SJSA1 (cell line): ENCODE data around the gene NLN. TPM values are rescaled to one million over a fixed set of nuclear protein-coding genes. Genes with fewer than 3 reads are reported as not detected.
"Not testable (repeated sequence)": the region's sequence is repeated elsewhere in the genome, so short reads cannot be mapped to it uniquely, and the experiment has no call there.

Experiments used
- DNase-seq, 2 experiments: peaks; one replicate each; pipeline ENCODE4 v3.0.0-alpha.2; 2015 to 2020; ENCODE audit warnings: low spot score in 2 of 2, low read depth in 1 of 2
- H3K27ac ChIP-seq: fragments of 250-450 bp; sonication (Bioruptor Pico); 2 replicates; pipeline ENCODE4 v1.5.1; 2020; ENCODE audit warnings: mild to moderate bottlenecking, moderate library complexity
- H3K27me3 ChIP-seq: fragments of 250-450 bp; sonication (Bioruptor Pico); replicated peaks from 2 replicates; pipeline ENCODE4 v1.5.1; 2020; ENCODE audit warnings: mild to moderate bottlenecking, moderate library complexity
- H3K36me3 ChIP-seq: fragments of 250-450 bp; sonication (Bioruptor Pico); 2 replicates; pipeline ENCODE4 v1.5.1; 2020; ENCODE audit warnings: mild to moderate bottlenecking
- H3K4me1 ChIP-seq: fragments of 250-450 bp; sonication (Bioruptor Pico); replicated peaks from 2 replicates; pipeline ENCODE4 v1.6.1; 2021; ENCODE audit warnings: mild to moderate bottlenecking
- H3K4me3 ChIP-seq: fragments of 250-450 bp; sonication (Bioruptor Pico); 2 replicates; pipeline ENCODE4 v1.5.1; 2020; ENCODE audit warnings: mild to moderate bottlenecking
- H3K9me3 ChIP-seq: fragments of 250-450 bp; sonication (Bioruptor Pico); replicated peaks from 2 replicates; pipeline ENCODE4 v1.5.1; 2020; ENCODE audit warnings: mild to moderate bottlenecking
- total RNA-seq: library from RNA; depleted of rRNA; stranded (reverse); fragments of >200 nt; shearing (Covaris generic); gene quantifications from 2 replicates; pipeline ENCODE4 v1.2.3, GENCODE V29; 2014

NLN gene
- total RNA-seq, 1 experiment from 2014 or later, result 32.4 TPM

- Histone ChIP-seq H3K27me3 (no peaks in the 10 kb centered on the region), H3K36me3 (peaks cover 31% of the 10 kb centered on the region), H3K9me3 (no peaks in the 10 kb centered on the region; the same call in 1 of the 2 replicates), H3K27ac (peak overlapping the region; percentile 60), H3K4me1 (peaks cover 38% of the 10 kb centered on the region), H3K4me3 (no peak overlapping the region)
- peak; percentile 50 to 85 for DNase-seq
Observed at GRCh38 chr5:65769539-65769938, 47.5 kb downstream of the NLN start.

GRCh38 chr5:65771266-65771665, 49.3 kb downstream of the NLN start:
- H3K27ac ChIP-seq, result no peak overlapping the region
- H3K27me3 ChIP-seq, result no peaks in the 10 kb centered on the region
- H3K4me1 ChIP-seq, result peaks cover 47% of the 10 kb centered on the region
- H3K36me3 ChIP-seq, result peaks cover 32% of the 10 kb centered on the region
- no peak for DNase-seq
- no peak overlapping the region for H3K4me3 ChIP-seq
- H3K9me3 ChIP-seq, result no peaks in the 10 kb centered on the region; the same call in 1 of the 2 replicates

GRCh38 chr5:65772963-65773362, 51.0 kb downstream of the NLN start:
- not testable (repeated sequence) for DNase-seq, H3K4me3 ChIP-seq, H3K27me3 ChIP-seq, H3K27ac ChIP-seq, H3K9me3 ChIP-seq
- Histone ChIP-seq H3K4me1 (peaks cover 56% of the 10 kb centered on the region), H3K36me3 (peaks cover 26% of the 10 kb centered on the region)

GRCh38 chr5:65774346-65774745, 52.3 kb downstream of the NLN start:
- Histone ChIP-seq H3K4me3 (no peak overlapping the region), H3K36me3 (peaks cover 15% of the 10 kb centered on the region), H3K9me3 (no peaks in the 10 kb centered on the region), H3K27ac (peak overlapping the region; percentile 71), H3K4me1 (peaks cover 43% of the 10 kb centered on the region), H3K27me3 (no peaks in the 10 kb centered on the region)
- DNase-seq, result peak; percentile 59 to 70

- Histone ChIP-seq H3K4me1 (peaks cover 31% of the 10 kb centered on the region), H3K27me3 (no peaks in the 10 kb centered on the region), H3K36me3 (peaks cover 21% of the 10 kb centered on the region), H3K9me3 (no peaks in the 10 kb centered on the region), H3K4me3 (no peak overlapping the region), H3K27ac (peak overlapping the region; percentile 71)
- no peak for DNase-seq
Observed at GRCh38 chr5:65775476-65775875, 53.5 kb downstream of the NLN start.

GRCh38 chr5:65776441-65777141, 54.6 kb downstream of the NLN start:
- H3K27me3 ChIP-seq, result no peaks in the 10 kb centered on the region
- no peak for DNase-seq
- no peaks in the 10 kb centered on the region for H3K9me3 ChIP-seq
- H3K36me3 ChIP-seq, result peaks cover 33% of the 10 kb centered on the region
- H3K4me1 ChIP-seq, result peaks cover 27% of the 10 kb centered on the region
- no peak overlapping the region for H3K4me3 ChIP-seq
- H3K27ac ChIP-seq, result no peak overlapping the region

GRCh38 chr5:65778126-65778525, 56.1 kb downstream of the NLN start:
- no peak overlapping the region for H3K4me3 ChIP-seq
- no peak for DNase-seq
- peaks cover 27% of the 10 kb centered on the region for H3K4me1 ChIP-seq
- H3K36me3 ChIP-seq, result peaks cover 43% of the 10 kb centered on the region
- H3K9me3 ChIP-seq, result no peaks in the 10 kb centered on the region
- H3K27me3 ChIP-seq, result no peaks in the 10 kb centered on the region
- H3K27ac ChIP-seq, result no peak overlapping the region

GRCh38 chr5:65779643-65780042, 57.6 kb downstream of the NLN start:
- H3K4me3 ChIP-seq, result no peak overlapping the region
- H3K27ac ChIP-seq, result no peak overlapping the region
- H3K4me1 ChIP-seq, result peaks cover 18% of the 10 kb centered on the region
- DNase-seq, result no peak
- no peaks in the 10 kb centered on the region for H3K9me3 ChIP-seq
- peaks cover 46% of the 10 kb centered on the region for H3K36me3 ChIP-seq
- H3K27me3 ChIP-seq, result no peaks in the 10 kb centered on the region

GRCh38 chr5:65788296-65788695, 66.3 kb downstream of the NLN start:
- not testable (repeated sequence) for H3K27me3 ChIP-seq, H3K9me3 ChIP-seq, DNase-seq, H3K4me3 ChIP-seq, H3K27ac ChIP-seq
- Histone ChIP-seq H3K36me3 (peaks cover 36% of the 10 kb centered on the region), H3K4me1 (peaks cover 12% of the 10 kb centered on the region)

GRCh38 chr5:65790371-65791163, 68.6 kb downstream of the NLN start:
- H3K4me3 ChIP-seq, result no peak overlapping the region
- peaks cover 12% of the 10 kb centered on the region for H3K4me1 ChIP-seq
- no peak for DNase-seq
- H3K9me3 ChIP-seq, result no peaks in the 10 kb centered on the region
- H3K36me3 ChIP-seq, result peaks cover 34% of the 10 kb centered on the region
- no peaks in the 10 kb centered on the region for H3K27me3 ChIP-seq
- no peak overlapping the region for H3K27ac ChIP-seq

GRCh38 chr5:65791712-65792673, 70.0 kb downstream of the NLN start:
- Histone ChIP-seq H3K27me3 (no peaks in the 10 kb centered on the region), H3K4me1 (peaks cover 12% of the 10 kb centered on the region), H3K27ac (peak overlapping the region; percentile 36), H3K36me3 (peaks cover 29% of the 10 kb centered on the region), H3K4me3 (no peak overlapping the region), H3K9me3 (no peaks in the 10 kb centered on the region)
- DNase-seq, result no peak

GRCh38 chr5:65796269-65796668, 74.3 kb downstream of the NLN start:
- Histone ChIP-seq H3K9me3 (no peaks in the 10 kb centered on the region), H3K27ac (no peak overlapping the region), H3K4me3 (no peak overlapping the region), H3K36me3 (no peaks in the 10 kb centered on the region), H3K27me3 (no peaks in the 10 kb centered on the region), H3K4me1 (peaks cover 30% of the 10 kb centered on the region)
- no peak for DNase-seq

- H3K4me1 ChIP-seq, result peaks cover 30% of the 10 kb centered on the region
- no peak overlapping the region for H3K27ac ChIP-seq
- no peaks in the 10 kb centered on the region for H3K9me3 ChIP-seq
- no peak overlapping the region for H3K4me3 ChIP-seq
- H3K36me3 ChIP-seq, result no peaks in the 10 kb centered on the region
- H3K27me3 ChIP-seq, result no peaks in the 10 kb centered on the region
- no peak for DNase-seq
Observed at GRCh38 chr5:65796751-65797316, 74.8 kb downstream of the NLN start.
